HEK293 (cell line): ENCODE results near the gene TEKTIP1.

Experiments
- CTCF ChIA-PET: fragments of 350-600 bp; formaldehyde crosslinking; extraction: SDS; loops from one replicate; lab custom pipeline; 2021; ENCODE audit warnings: antibody characterized with exemption; lab: Yijun Ruan, JAX
- POLR2A ChIA-PET: fragments of 300-600 bp; formaldehyde crosslinking; extraction: SDS; loops from one replicate; lab custom pipeline; 2020; ENCODE audit warnings: antibody characterized with exemption, inconsistent platforms; lab: Yijun Ruan, JAX
- H3K27ac ChIP-seq: fragments of 200-500 bp; sonication (Bioruptor generic); 2 replicates; pipeline ENCODE4 v1.5.1; 2014; ENCODE audit warnings: low read depth, low read length, control low read depth, inconsistent platforms; ENCODE audit errors: extremely low read depth
- H3K36me3 ChIP-seq, 2 experiments: fragments of 200-500 bp in 1 of 2; sonication (Bioruptor generic) in 1 of 2; 1 replicate in 1 of 2; 2 replicates in 1 of 2; pipeline ENCODE4 v1.5.1; 2014 to 2017; ENCODE audit warnings: inconsistent platforms in 2 of 2, low read length in 2 of 2; ENCODE audit not compliant: control insufficient read depth in 2 of 2, insufficient read depth in 1 of 2
- H3K4me1 ChIP-seq: fragments of 200-500 bp; sonication (Bioruptor generic); 2 replicates; pipeline ENCODE4 v1.5.1; 2014; ENCODE audit warnings: mild to moderate bottlenecking, low read length, inconsistent platforms; ENCODE audit not compliant: control insufficient read depth, insufficient read depth
- H3K4me3 ChIP-seq: 2 replicates; pipeline ENCODE4 v1.5.1; 2011; ENCODE audit warnings: low read depth, mild to moderate bottlenecking, control low read depth, low read length, moderate library complexity
- H3K9me3 ChIP-seq: fragments of 200-500 bp; sonication (Bioruptor generic); 2 replicates; pipeline ENCODE4 v1.5.1; 2014; ENCODE audit warnings: low read depth, low read length, inconsistent platforms; ENCODE audit not compliant: control insufficient read depth, insufficient read depth
- BCL11B ChIP-seq: fragments of 450-650 bp; formaldehyde crosslinking; IDR thresholded peaks from 2 replicates; pipeline ENCODE4 v1.5.1; 2016; ENCODE audit warnings: low read depth, missing biosample characterization, missing genetic modification characterization
- GLIS1 ChIP-seq: fragments of 450-650 bp; formaldehyde crosslinking; IDR thresholded peaks from 2 replicates; pipeline ENCODE4 v1.5.1; 2016; ENCODE audit warnings: missing biosample characterization, missing genetic modification characterization
- TCF7L2 ChIP-seq: IDR thresholded peaks from 2 replicates; pipeline ENCODE4 v1.6.1; 2011; ENCODE audit warnings: low read depth, mild to moderate bottlenecking, inconsistent platforms, low read length, moderate library complexity, borderline replicate concordance
- ZFP3 ChIP-seq: fragments of 450-650 bp; formaldehyde crosslinking; IDR thresholded peaks from 2 replicates; pipeline ENCODE4 v1.5.1; 2016; ENCODE audit warnings: low read depth, missing biosample characterization, missing genetic modification characterization
- ZIC2 ChIP-seq: fragments of 450-650 bp; formaldehyde crosslinking; IDR thresholded peaks from 2 replicates; pipeline ENCODE4 v1.5.1; 2016; ENCODE audit warnings: missing biosample characterization, missing genetic modification characterization
- ZNF112 ChIP-seq: fragments of 450-650 bp; formaldehyde crosslinking; IDR thresholded peaks from 2 replicates; pipeline ENCODE4 v1.5.0; 2017; ENCODE audit warnings: missing biosample characterization, missing genetic modification characterization
- ZNF138 ChIP-seq: fragments of 450-650 bp; formaldehyde crosslinking; IDR thresholded peaks from 2 replicates; pipeline ENCODE4 v1.5.1; 2016; ENCODE audit warnings: missing biosample characterization, missing genetic modification characterization, borderline replicate concordance
- ZNF610 ChIP-seq: fragments of 450-650 bp; formaldehyde crosslinking; IDR thresholded peaks from 2 replicates; pipeline ENCODE4 v1.5.1; 2016; ENCODE audit warnings: missing biosample characterization, missing genetic modification characterization, borderline replicate concordance
- ZNF639 ChIP-seq: fragments of 450-650 bp; formaldehyde crosslinking; IDR thresholded peaks from 2 replicates; pipeline ENCODE4 v1.5.1; 2016; ENCODE audit warnings: missing biosample characterization, missing genetic modification characterization
- ZNF658 ChIP-seq: fragments of 450-650 bp; formaldehyde crosslinking; IDR thresholded peaks from 2 replicates; pipeline ENCODE4; 2016; ENCODE audit warnings: missing biosample characterization, missing genetic modification characterization
- ZNF677 ChIP-seq: fragments of 450-650 bp; IDR thresholded peaks from 2 replicates; pipeline ENCODE4 v1.5.0; 2018; ENCODE audit warnings: missing biosample characterization, mild to moderate bottlenecking, missing genetic modification characterization, moderate library complexity
- ZSCAN30 ChIP-seq: fragments of 450-650 bp; IDR thresholded peaks from 2 replicates; pipeline ENCODE4 v1.5.1; 2018; ENCODE audit warnings: missing biosample characterization, mild to moderate bottlenecking, missing genetic modification characterization, moderate library complexity
- TF ChIP-seq, protein P1 (sequence below): fragments of 450-650 bp; formaldehyde crosslinking; IDR thresholded peaks from 2 replicates; pipeline ENCODE4 v1.5.1; 2017; ENCODE audit warnings: missing biosample characterization, missing genetic modification characterization
- TF ChIP-seq, protein P2 (sequence below): fragments of 450-650 bp; formaldehyde crosslinking; IDR thresholded peaks from 2 replicates; pipeline ENCODE4 v1.5.1; 2016; ENCODE audit warnings: missing biosample characterization, missing genetic modification characterization
- TF ChIP-seq, protein P3 (sequence below): fragments of 450-650 bp; formaldehyde crosslinking; IDR thresholded peaks from 2 replicates; pipeline ENCODE4 v1.5.1; 2016; ENCODE audit warnings: missing biosample characterization, missing genetic modification characterization, borderline replicate concordance

Gene TEKTIP1

GRCh38 chr19:3503036-3503572, 35.9 kb upstream of the TEKTIP1 start:
- Histone ChIP-seq H3K36me3 (no peaks in the 10 kb centered on the region), H3K9me3 (no peaks in the 10 kb centered on the region), H3K27ac (no peak overlapping the region), H3K4me3 (no peak overlapping the region), H3K4me1 (peaks cover 5% of the 10 kb centered on the region)
- POLR2A ChIA-PET, result interaction anchor here (0.9 kb wide), 1 partner anchor 227 kb away, joined by 3 read pairs; no protein-coding TSS in a partner anchor
- CTCF ChIA-PET, result interaction anchor here (0.5 to 1.3 kb wide), 6 partner anchors 17 to 246 kb away, joined by 3 to 6 read pairs (median 3); partner anchors contain the start of gene SMIM44
- TF ChIP-seq GLIS1 (tag by site-specific recombination) (peak; percentile 73), ZFP3 (tag by site-specific recombination) (no peak), ZIC2 (tag by site-specific recombination) (0 out of 2 replicates have a peak, but pooled peaks have one; percentile 19)

DNA sequence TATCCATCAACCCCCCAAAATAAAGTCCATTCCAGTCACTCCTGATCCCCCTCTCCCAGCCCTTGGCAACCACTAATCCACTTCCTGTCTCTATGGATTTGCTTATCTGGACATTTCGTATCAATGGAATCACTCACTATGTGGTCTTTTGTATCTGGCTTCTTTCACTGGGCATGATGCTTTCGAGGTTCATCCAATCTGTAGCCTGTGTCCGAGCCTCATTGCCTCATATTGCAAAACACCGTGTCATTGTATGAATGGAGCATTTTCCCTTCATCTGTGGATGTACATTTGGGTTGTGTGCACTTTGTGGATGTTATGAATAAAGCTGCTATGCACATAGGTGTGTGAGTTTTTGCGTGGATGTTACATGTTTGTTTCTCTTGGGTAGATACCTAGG, 34.2 kb upstream of the TEKTIP1 start:
- Histone ChIP-seq H3K4me1 (peaks cover 3% of the 10 kb centered on the region), H3K36me3 (peaks cover 5 to 15% of the 10 kb centered on the region in 2 experiments; a peak in 2 of 3 replicates), H3K27ac (no peak overlapping the region), H3K9me3 (no peaks in the 10 kb centered on the region), H3K4me3 (no peak overlapping the region)
- ChIA-PET CTCF (interaction anchor here (0.6 to 1.3 kb wide), 2 partner anchors 13 to 21 kb away, joined by 5 to 6 read pairs; partner anchors contain the start of gene SMIM44), POLR2A (no interaction called here)
- TF ChIP-seq ZNF610 (tag by site-specific recombination), result no peak
- TF ChIP-seq ZNF677 (tag by site-specific recombination), result no peak
- TF ChIP-seq ZNF639, result no peak
- no peak for TF ChIP-seq ZNF658
- TF ChIP-seq, protein P1, sequence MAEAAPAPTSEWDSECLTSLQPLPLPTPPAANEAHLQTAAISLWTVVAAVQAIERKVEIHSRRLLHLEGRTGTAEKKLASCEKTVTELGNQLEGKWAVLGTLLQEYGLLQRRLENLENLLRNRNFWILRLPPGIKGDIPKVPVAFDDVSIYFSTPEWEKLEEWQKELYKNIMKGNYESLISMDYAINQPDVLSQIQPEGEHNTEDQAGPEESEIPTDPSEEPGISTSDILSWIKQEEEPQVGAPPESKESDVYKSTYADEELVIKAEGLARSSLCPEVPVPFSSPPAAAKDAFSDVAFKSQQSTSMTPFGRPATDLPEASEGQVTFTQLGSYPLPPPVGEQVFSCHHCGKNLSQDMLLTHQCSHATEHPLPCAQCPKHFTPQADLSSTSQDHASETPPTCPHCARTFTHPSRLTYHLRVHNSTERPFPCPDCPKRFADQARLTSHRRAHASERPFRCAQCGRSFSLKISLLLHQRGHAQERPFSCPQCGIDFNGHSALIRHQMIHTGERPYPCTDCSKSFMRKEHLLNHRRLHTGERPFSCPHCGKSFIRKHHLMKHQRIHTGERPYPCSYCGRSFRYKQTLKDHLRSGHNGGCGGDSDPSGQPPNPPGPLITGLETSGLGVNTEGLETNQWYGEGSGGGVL, result no peak
- TF ChIP-seq, protein P2, sequence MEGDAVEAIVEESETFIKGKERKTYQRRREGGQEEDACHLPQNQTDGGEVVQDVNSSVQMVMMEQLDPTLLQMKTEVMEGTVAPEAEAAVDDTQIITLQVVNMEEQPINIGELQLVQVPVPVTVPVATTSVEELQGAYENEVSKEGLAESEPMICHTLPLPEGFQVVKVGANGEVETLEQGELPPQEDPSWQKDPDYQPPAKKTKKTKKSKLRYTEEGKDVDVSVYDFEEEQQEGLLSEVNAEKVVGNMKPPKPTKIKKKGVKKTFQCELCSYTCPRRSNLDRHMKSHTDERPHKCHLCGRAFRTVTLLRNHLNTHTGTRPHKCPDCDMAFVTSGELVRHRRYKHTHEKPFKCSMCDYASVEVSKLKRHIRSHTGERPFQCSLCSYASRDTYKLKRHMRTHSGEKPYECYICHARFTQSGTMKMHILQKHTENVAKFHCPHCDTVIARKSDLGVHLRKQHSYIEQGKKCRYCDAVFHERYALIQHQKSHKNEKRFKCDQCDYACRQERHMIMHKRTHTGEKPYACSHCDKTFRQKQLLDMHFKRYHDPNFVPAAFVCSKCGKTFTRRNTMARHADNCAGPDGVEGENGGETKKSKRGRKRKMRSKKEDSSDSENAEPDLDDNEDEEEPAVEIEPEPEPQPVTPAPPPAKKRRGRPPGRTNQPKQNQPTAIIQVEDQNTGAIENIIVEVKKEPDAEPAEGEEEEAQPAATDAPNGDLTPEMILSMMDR (tag by site-specific recombination), result no peak
- TF ChIP-seq ZNF112 (tag by site-specific recombination), result no peak
- no peak for TF ChIP-seq ZNF138 (tag by site-specific recombination)
- TF ChIP-seq, protein P3, sequence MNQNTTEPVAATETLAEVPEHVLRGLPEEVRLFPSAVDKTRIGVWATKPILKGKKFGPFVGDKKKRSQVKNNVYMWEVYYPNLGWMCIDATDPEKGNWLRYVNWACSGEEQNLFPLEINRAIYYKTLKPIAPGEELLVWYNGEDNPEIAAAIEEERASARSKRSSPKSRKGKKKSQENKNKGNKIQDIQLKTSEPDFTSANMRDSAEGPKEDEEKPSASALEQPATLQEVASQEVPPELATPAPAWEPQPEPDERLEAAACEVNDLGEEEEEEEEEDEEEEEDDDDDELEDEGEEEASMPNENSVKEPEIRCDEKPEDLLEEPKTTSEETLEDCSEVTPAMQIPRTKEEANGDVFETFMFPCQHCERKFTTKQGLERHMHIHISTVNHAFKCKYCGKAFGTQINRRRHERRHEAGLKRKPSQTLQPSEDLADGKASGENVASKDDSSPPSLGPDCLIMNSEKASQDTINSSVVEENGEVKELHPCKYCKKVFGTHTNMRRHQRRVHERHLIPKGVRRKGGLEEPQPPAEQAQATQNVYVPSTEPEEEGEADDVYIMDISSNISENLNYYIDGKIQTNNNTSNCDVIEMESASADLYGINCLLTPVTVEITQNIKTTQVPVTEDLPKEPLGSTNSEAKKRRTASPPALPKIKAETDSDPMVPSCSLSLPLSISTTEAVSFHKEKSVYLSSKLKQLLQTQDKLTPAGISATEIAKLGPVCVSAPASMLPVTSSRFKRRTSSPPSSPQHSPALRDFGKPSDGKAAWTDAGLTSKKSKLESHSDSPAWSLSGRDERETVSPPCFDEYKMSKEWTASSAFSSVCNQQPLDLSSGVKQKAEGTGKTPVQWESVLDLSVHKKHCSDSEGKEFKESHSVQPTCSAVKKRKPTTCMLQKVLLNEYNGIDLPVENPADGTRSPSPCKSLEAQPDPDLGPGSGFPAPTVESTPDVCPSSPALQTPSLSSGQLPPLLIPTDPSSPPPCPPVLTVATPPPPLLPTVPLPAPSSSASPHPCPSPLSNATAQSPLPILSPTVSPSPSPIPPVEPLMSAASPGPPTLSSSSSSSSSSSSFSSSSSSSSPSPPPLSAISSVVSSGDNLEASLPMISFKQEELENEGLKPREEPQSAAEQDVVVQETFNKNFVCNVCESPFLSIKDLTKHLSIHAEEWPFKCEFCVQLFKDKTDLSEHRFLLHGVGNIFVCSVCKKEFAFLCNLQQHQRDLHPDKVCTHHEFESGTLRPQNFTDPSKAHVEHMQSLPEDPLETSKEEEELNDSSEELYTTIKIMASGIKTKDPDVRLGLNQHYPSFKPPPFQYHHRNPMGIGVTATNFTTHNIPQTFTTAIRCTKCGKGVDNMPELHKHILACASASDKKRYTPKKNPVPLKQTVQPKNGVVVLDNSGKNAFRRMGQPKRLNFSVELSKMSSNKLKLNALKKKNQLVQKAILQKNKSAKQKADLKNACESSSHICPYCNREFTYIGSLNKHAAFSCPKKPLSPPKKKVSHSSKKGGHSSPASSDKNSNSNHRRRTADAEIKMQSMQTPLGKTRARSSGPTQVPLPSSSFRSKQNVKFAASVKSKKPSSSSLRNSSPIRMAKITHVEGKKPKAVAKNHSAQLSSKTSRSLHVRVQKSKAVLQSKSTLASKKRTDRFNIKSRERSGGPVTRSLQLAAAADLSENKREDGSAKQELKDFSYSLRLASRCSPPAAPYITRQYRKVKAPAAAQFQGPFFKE, result no peak
- no peak for TF ChIP-seq ZSCAN30 (tag by site-specific recombination)
- no peak for TF ChIP-seq TCF7L2
- TF ChIP-seq BCL11B, result no peak
